Panc1 (cell line): Measurements from ENCODE around the gene TMEM106C. TPM values are rescaled to one million over a fixed set of nuclear protein-coding genes. Genes with fewer than 3 reads are reported as not detected.
A peak's percentile ranks its signal among the peaks of the same experiment; 100 is the strongest.

Experiments
- ATAC-seq: fragments of 200-7000 bp; cut with Tn5 transposase; 2 replicates; pipeline ENCODE4 v1.9.1; 2020; ENCODE audit warnings: mild to moderate bottlenecking, moderate library complexity
- BruUV-seq: library from RNA; stranded (reverse); fragments of 400-500 nt; replicated peaks from 2 replicates; lab custom pipeline; 2021; lab: Mats Ljungman, UMichigan
- CTCF ChIA-PET: fragments of 300-600 bp; sonication (Branson Sonifier 250); formaldehyde crosslinking; loops from one replicate; lab custom pipeline; 2022; ENCODE audit warnings: antibody characterized with exemption; lab: Charles Lee
- POLR2A ChIA-PET: fragments of 300-600 bp; sonication (Branson Sonifier 250); formaldehyde crosslinking; loops from one replicate; lab custom pipeline; 2022; ENCODE audit warnings: antibody characterized with exemption; lab: Charles Lee
- DNase-seq: peaks from one replicate; pipeline ENCODE4 v3.0.0-alpha.2; 2010; ENCODE audit warnings: low read depth, low spot score
- H3K27ac ChIP-seq: 2 replicates; pipeline ENCODE4 v1.5.1; 2011; ENCODE audit warnings: mild to moderate bottlenecking, low read length, inconsistent platforms
- H3K27me3 ChIP-seq: fragments of 200-500 bp; sonication (Bioruptor generic); 2 replicates; pipeline ENCODE4 v1.6.0; 2014; ENCODE audit warnings: low read length, inconsistent platforms; ENCODE audit not compliant: control insufficient read depth, insufficient read depth
- H3K36me3 ChIP-seq: fragments of 200-500 bp; sonication (Bioruptor generic); 2 replicates; pipeline ENCODE4 v1.5.1; 2014; ENCODE audit warnings: inconsistent platforms, mild to moderate bottlenecking, low read length, moderate library complexity; ENCODE audit not compliant: control insufficient read depth, insufficient read depth
- H3K4me1 ChIP-seq: 2 replicates; pipeline ENCODE4 v1.5.1; 2011; ENCODE audit warnings: inconsistent platforms, mild to moderate bottlenecking, low read length, moderate library complexity; ENCODE audit not compliant: control insufficient read depth, insufficient read depth
- H3K4me3 ChIP-seq, 2 experiments: 2 replicates each; pipeline ENCODE4 v1.5.1; 2011 to 2012; ENCODE audit warnings: low read depth in 2 of 2, low read length in 2 of 2, mild to moderate bottlenecking in 2 of 2, inconsistent platforms in 1 of 2, moderate library complexity in 1 of 2
- H3K9me3 ChIP-seq: fragments of 200-500 bp; sonication (Bioruptor generic); 2 replicates; pipeline ENCODE4 v1.5.1; 2014; ENCODE audit warnings: low read depth, mild to moderate bottlenecking, inconsistent platforms, low read length, moderate library complexity; ENCODE audit not compliant: control insufficient read depth, insufficient read depth
- CTCF ChIP-seq: fragments of 450-650 bp; IDR thresholded peaks from 2 replicates; pipeline ENCODE4 v1.5.1; 2017; ENCODE audit warnings: mild to moderate bottlenecking
- POLR2AphosphoS5 ChIP-seq: IDR thresholded peaks from 2 replicates; pipeline ENCODE4 v1.6.1; 2012; ENCODE audit warnings: mild to moderate bottlenecking, low read depth, low read length, moderate library complexity
- REST ChIP-seq, 2 experiments: IDR thresholded peaks; 2 replicates each; pipeline ENCODE4 v1.6.1; 2011 to 2012; ENCODE audit warnings: low read depth in 2 of 2, control low read depth in 1 of 2, low read length in 1 of 2, mild to moderate bottlenecking in 1 of 2, moderate library complexity in 1 of 2; ENCODE audit not compliant: insufficient read depth in 1 of 2
- SIN3A ChIP-seq: IDR thresholded peaks from 2 replicates; pipeline ENCODE4 v1.6.1; 2012; ENCODE audit warnings: low read depth, mild to moderate bottlenecking, low read length, moderate library complexity, borderline replicate concordance; ENCODE audit not compliant: insufficient read depth
- TCF7L2 ChIP-seq: IDR thresholded peaks from 2 replicates; pipeline ENCODE4 v1.6.1; 2011; ENCODE audit warnings: mild to moderate bottlenecking, low read depth, low read length, inconsistent platforms
- in situ Hi-C: cut with HindIII; loops from 2 replicates; pipeline ENCODE4 v1.10.0; 2016; ENCODE audit warnings: low sequenced_read_pairs, low pct_unique_long_range_greater_than_20kb
- intact Hi-C: fragments of 100-400 bp; cut with micrococcal nuclease; formaldehyde crosslinking; loops from one replicate; pipeline ENCODE4 v1.10.0; 2022; ENCODE audit not compliant: unreplicated experiment
- total RNA-seq: library from RNA; stranded (reverse); gene quantifications from one replicate; pipeline ENCODE4 v1.2.1, GENCODE V29; 2021; ENCODE audit not compliant: unreplicated experiment

The TMEM106C gene
- total RNA-seq, 1 experiment from 2014 or later = 93.7 TPM

GRCh38 chr12:48003226-48004052 lies 40.0 kb downstream of the TMEM106C start:
- Histone ChIP-seq H3K27ac (no peak overlapping the region), H3K9me3 (no peaks in the 10 kb centered on the region), H3K4me3 (peak overlapping the region; percentile 21 to 78; a peak in 3 of 4 replicates), H3K36me3 (no peaks in the 10 kb centered on the region), H3K27me3 (peaks cover 48% of the 10 kb centered on the region), H3K4me1 (peaks cover 22% of the 10 kb centered on the region)
- POLR2A ChIA-PET = no interaction called here
- no TSS peak for BruUV-seq
- in situ Hi-C loops (no loop called here), intact Hi-C loops (no loop called here)
- ATAC-seq = peak; percentile 22
- CTCF ChIA-PET = no interaction called here
- DNase-seq = no peak
- TF ChIP-seq TCF7L2 (no peak), CTCF (no peak; the same call in 1 of the 2 replicates), SIN3A (no peak), REST (IDR thresholded peaks at IDR 0.05; ENCODE audit: insufficient read depth in 1 of 2, low read depth in 2 of 2, low read length in 1 of 2) (no peak), POLR2AphosphoS5 (no peak)

GRCh38 chr12:48004053-48004941 lies 40.9 kb downstream of the TMEM106C start, which contains the start of gene COL2A1:
COL2A1 (minus strand) TSS chr12:48004476; CDS start chr12:48004321, 155 bp downstream.
- peak within 1 kb of the TSS; percentile 21 to 46; a peak in 3 of 4 replicates for H3K4me3 ChIP-seq
- peaks cover 48% of the 10 kb centered on the region for H3K27me3 ChIP-seq
- DNase-seq (no peak), ATAC-seq (peak; percentile 61)
- H3K9me3 ChIP-seq = no peaks in the 10 kb centered on the region
- no peak within 1 kb of the TSS for H3K27ac ChIP-seq
- H3K36me3 ChIP-seq = no peaks in the 10 kb centered on the region
- BruUV-seq = no TSS peak
- CTCF ChIA-PET = no interaction called here
- POLR2A ChIA-PET = no interaction called here
- no peak for TF ChIP-seq REST (IDR thresholded peaks at IDR 0.05; ENCODE audit: insufficient read depth in 1 of 2, low read depth in 2 of 2, low read length in 1 of 2)
- in situ Hi-C loops = no loop called here
- peaks cover 22% of the 10 kb centered on the region for H3K4me1 ChIP-seq
- intact Hi-C loops = no loop called here
